BLaER1 (cell line): Measurements from ENCODE around the gene ABHD17B.
"Not testable (repeated sequence)": the region's sequence is repeated elsewhere in the genome, so short reads cannot be mapped to it uniquely, and the experiment has no call there.

Source experiments
- H3K27ac ChIP-seq: shearing (Covaris generic); formaldehyde crosslinking; 2 replicates; pipeline ENCODE4 v1.8.1; 2022
- H3K27me3 ChIP-seq: shearing (Covaris generic); formaldehyde crosslinking; 2 replicates; pipeline ENCODE4 v1.8.1; 2022
- H3K36me3 ChIP-seq: shearing (Covaris generic); formaldehyde crosslinking; 2 replicates; pipeline ENCODE4 v1.8.1; 2022
- H3K4me1 ChIP-seq: shearing (Covaris generic); formaldehyde crosslinking; 2 replicates; pipeline ENCODE4 v1.8.1; 2022
- H3K4me2 ChIP-seq: shearing (Covaris generic); formaldehyde crosslinking; 2 replicates; pipeline ENCODE4 v1.8.1; 2022
- H3K4me3 ChIP-seq: shearing (Covaris generic); formaldehyde crosslinking; 2 replicates; pipeline ENCODE4 v1.8.1; 2022
- H3K9ac ChIP-seq: shearing (Covaris generic); formaldehyde crosslinking; 2 replicates; pipeline ENCODE4 v1.8.1; 2022
- H3K9me3 ChIP-seq: shearing (Covaris generic); formaldehyde crosslinking; 2 replicates; pipeline ENCODE4 v1.8.1; 2022
- H4K20me1 ChIP-seq: shearing (Covaris generic); formaldehyde crosslinking; 2 replicates; pipeline ENCODE4 v1.8.1; 2022
- Cebpa-rat ChIP-seq: shearing (Covaris generic); IDR thresholded peaks from 2 replicates; pipeline ENCODE4 v1.8.1; 2022

Gene ABHD17B

GRCh38 chr9:71911061-71911907 lies at the start of gene ABHD17B, which contains the start of gene C9orf85:
Gene ABHD17B (minus strand): TSS chr9:71911193. CDS start chr9:71875080, 36,113 bp downstream.
Gene C9orf85 (plus strand): TSS chr9:71911639. CDS start chr9:71911735, 96 bp downstream.
- Histone ChIP-seq H3K4me2 (peak within 1 kb of the TSS; percentile 95), H3K27ac (peak within 1 kb of the TSS; percentile 98), H3K4me1 (peaks cover 36% of the 10 kb centered on the region), H3K36me3 (peaks cover 4% of the 10 kb centered on the region), H3K9ac (peak within 1 kb of the TSS; percentile 99), H4K20me1 (peaks cover 87% of the 10 kb centered on the region), H3K9me3 (no peaks in the 10 kb centered on the region), H3K27me3 (no peaks in the 10 kb centered on the region), H3K4me3 (peak within 1 kb of the TSS; percentile 99)
- TF ChIP-seq Cebpa-rat, result no peak

- no peak overlapping the region for H3K4me2 ChIP-seq
- no peaks in the 10 kb centered on the region for H3K4me1 ChIP-seq
- no peak overlapping the region for H3K4me3 ChIP-seq
- no peaks in the 10 kb centered on the region for H3K9me3 ChIP-seq
- no peaks in the 10 kb centered on the region for H3K27me3 ChIP-seq
- TF ChIP-seq Cebpa-rat, result no peak
- peaks cover 9% of the 10 kb centered on the region; the same call in 1 of the 2 replicates for H3K36me3 ChIP-seq
- no peak overlapping the region for H3K27ac ChIP-seq
- H3K9ac ChIP-seq, result no peak overlapping the region
- H4K20me1 ChIP-seq, result no peaks in the 10 kb centered on the region
Observed at GRCh38 chr9:71955300-71955915, 44.4 kb upstream of the ABHD17B start.

- not testable (repeated sequence) for H4K20me1 ChIP-seq, H3K27me3 ChIP-seq, H3K4me1 ChIP-seq, H3K4me2 ChIP-seq, H3K9me3 ChIP-seq, H3K9ac ChIP-seq, H3K27ac ChIP-seq, H3K4me3 ChIP-seq
- H3K36me3 ChIP-seq, result peaks cover 17% of the 10 kb centered on the region
Observed at GRCh38 chr9:71954652-71955051, 43.7 kb upstream of the ABHD17B start.

GRCh38 chr9:71944754-71945375 lies 33.9 kb upstream of the ABHD17B start:
- no peak for TF ChIP-seq Cebpa-rat
- Histone ChIP-seq H3K4me2 (no peak overlapping the region), H3K27ac (no peak overlapping the region)

GRCh38 chr9:71941998-71942567 lies 31.1 kb upstream of the ABHD17B start:
- H3K27ac ChIP-seq, result no peak overlapping the region
- H3K36me3 ChIP-seq, result no peaks in the 10 kb centered on the region
- no peak overlapping the region for H3K9ac ChIP-seq
- peaks cover 29% of the 10 kb centered on the region for H4K20me1 ChIP-seq
- no peaks in the 10 kb centered on the region for H3K27me3 ChIP-seq
- TF ChIP-seq Cebpa-rat, result no peak
- H3K4me1 ChIP-seq, result no peaks in the 10 kb centered on the region
- no peaks in the 10 kb centered on the region for H3K9me3 ChIP-seq
- no peak overlapping the region for H3K4me3 ChIP-seq
- H3K4me2 ChIP-seq, result no peak overlapping the region

More at GRCh38 chr9:71944754-71945375, 33.9 kb upstream of the ABHD17B start:
- H4K20me1 ChIP-seq, result peaks cover 25% of the 10 kb centered on the region
- H3K27me3 ChIP-seq, result no peaks in the 10 kb centered on the region
- no peak overlapping the region for H3K4me3 ChIP-seq
- no peak overlapping the region for H3K9ac ChIP-seq
- no peaks in the 10 kb centered on the region for H3K9me3 ChIP-seq
- H3K36me3 ChIP-seq, result peaks cover 13% of the 10 kb centered on the region
- H3K4me1 ChIP-seq, result peaks cover 5% of the 10 kb centered on the region; the same call in 1 of the 2 replicates

GRCh38 chr9:71941060-71941568 lies 30.1 kb upstream of the ABHD17B start:
- H3K36me3 ChIP-seq, result no peaks in the 10 kb centered on the region
- H3K4me1 ChIP-seq, result no peaks in the 10 kb centered on the region
- no peaks in the 10 kb centered on the region for H3K9me3 ChIP-seq
- peaks cover 34% of the 10 kb centered on the region for H4K20me1 ChIP-seq
- H3K9ac ChIP-seq, result no peak overlapping the region
- H3K27ac ChIP-seq, result no peak overlapping the region
- no peak for TF ChIP-seq Cebpa-rat
- no peak overlapping the region for H3K4me2 ChIP-seq
- H3K27me3 ChIP-seq, result no peaks in the 10 kb centered on the region
- H3K4me3 ChIP-seq, result no peak overlapping the region

GRCh38 chr9:71937898-71938297 lies 26.9 kb upstream of the ABHD17B start:
- Histone ChIP-seq H3K27ac (no peak overlapping the region), H3K27me3 (no peaks in the 10 kb centered on the region), H3K4me2 (no peak overlapping the region), H3K9me3 (no peaks in the 10 kb centered on the region), H3K9ac (no peak overlapping the region), H4K20me1 (peaks cover 46% of the 10 kb centered on the region), H3K4me1 (no peaks in the 10 kb centered on the region), H3K36me3 (peaks cover 9% of the 10 kb centered on the region; the same call in 1 of the 2 replicates), H3K4me3 (no peak overlapping the region)
- TF ChIP-seq Cebpa-rat, result no peak

GRCh38 chr9:71937070-71937625 lies 26.2 kb upstream of the ABHD17B start:
- Histone ChIP-seq H3K27ac (no peak overlapping the region), H3K36me3 (peaks cover 12% of the 10 kb centered on the region; the same call in 1 of the 2 replicates), H3K4me3 (no peak overlapping the region), H3K4me1 (no peaks in the 10 kb centered on the region), H3K9me3 (no peaks in the 10 kb centered on the region; the same call in 1 of the 2 replicates), H3K27me3 (no peaks in the 10 kb centered on the region), H3K4me2 (no peak overlapping the region), H4K20me1 (peaks cover 43% of the 10 kb centered on the region), H3K9ac (no peak overlapping the region)
- no peak for TF ChIP-seq Cebpa-rat

GRCh38 chr9:71936066-71936465 lies 25.1 kb upstream of the ABHD17B start:
- H3K4me2 ChIP-seq, result no peak overlapping the region
- no peak for TF ChIP-seq Cebpa-rat
- H3K4me3 ChIP-seq, result no peak overlapping the region
- no peaks in the 10 kb centered on the region for H3K4me1 ChIP-seq
- H3K9ac ChIP-seq, result no peak overlapping the region
- no peak overlapping the region for H3K27ac ChIP-seq
- H3K36me3 ChIP-seq, result peaks cover 17% of the 10 kb centered on the region; the same call in 1 of the 2 replicates
- H3K9me3 ChIP-seq, result no peaks in the 10 kb centered on the region; the same call in 1 of the 2 replicates
- no peaks in the 10 kb centered on the region for H3K27me3 ChIP-seq
- H4K20me1 ChIP-seq, result peaks cover 36% of the 10 kb centered on the region
